BLaER1 treated with 17β-estradiol and CSF1 and Interleukin-3, amounts not matched to agents 10 nM and 100 nM (cell line): ENCODE data around the gene ZBTB43.
A peak's percentile ranks its signal among the peaks of the same experiment; 100 is the strongest.
"Not testable (repeated sequence)": the region's sequence is repeated elsewhere in the genome, so short reads cannot be mapped to it uniquely, and the experiment has no call there.

Experiments used
- H3K27ac ChIP-seq, 11 experiments: shearing (Covaris generic); formaldehyde crosslinking; 2 replicates each; pipeline ENCODE4 v1.8.1; 2022
- H3K27me3 ChIP-seq, 11 experiments: shearing (Covaris generic); formaldehyde crosslinking; 2 replicates each; pipeline ENCODE4 v1.8.1; 2022
- H3K36me3 ChIP-seq, 11 experiments: shearing (Covaris generic); formaldehyde crosslinking; 2 replicates each; pipeline ENCODE4 v1.8.1; 2022
- H3K4me1 ChIP-seq, 10 experiments: shearing (Covaris generic); formaldehyde crosslinking; 2 replicates each; pipeline ENCODE4 v1.8.1; 2022
- H3K4me2 ChIP-seq, 11 experiments: shearing (Covaris generic); formaldehyde crosslinking; 2 replicates each; pipeline ENCODE4 v1.8.1; 2022
- H3K4me3 ChIP-seq, 10 experiments: shearing (Covaris generic); formaldehyde crosslinking; 2 replicates each; pipeline ENCODE4 v1.8.1; 2022
- H3K9ac ChIP-seq, 11 experiments: shearing (Covaris generic); formaldehyde crosslinking; 2 replicates each; pipeline ENCODE4 v1.8.1; 2022
- H3K9me3 ChIP-seq, 11 experiments: shearing (Covaris generic); formaldehyde crosslinking; replicated peaks in 1 of 11; 2 replicates each; pipeline ENCODE4 v1.8.1; 2022
- H4K20me1 ChIP-seq, 11 experiments: shearing (Covaris generic); formaldehyde crosslinking; 2 replicates each; pipeline ENCODE4 v1.8.1; 2022
- Cebpa-rat ChIP-seq, 11 experiments: shearing (Covaris generic); IDR thresholded peaks; 2 replicates each; pipeline ENCODE4 v1.8.1; 2022

The ZBTB43 gene

DNA sequence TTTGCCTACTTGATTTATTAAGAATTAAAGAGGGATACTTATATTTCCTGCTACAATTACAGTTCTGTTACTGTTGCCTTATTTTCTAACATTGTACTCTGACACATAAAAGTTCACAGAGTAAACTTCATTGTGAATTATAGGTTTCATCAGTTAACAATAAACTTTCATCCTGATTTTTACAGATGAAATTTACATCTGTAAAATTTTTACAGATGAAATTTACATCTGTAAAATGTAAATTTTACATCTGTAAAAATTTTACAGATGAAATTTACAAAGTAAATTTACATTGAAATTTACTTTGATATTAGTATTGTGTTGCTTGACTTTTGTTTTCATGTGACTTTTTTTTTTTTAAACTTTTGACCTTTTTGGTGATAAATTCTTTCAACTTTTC lies 9.3 kb downstream of the ZBTB43 start:
- Histone ChIP-seq H3K36me3 (peaks cover 89 to 98% (median 95%) of the 10 kb centered on the region in 11 experiments), H3K9ac (no peak overlapping the region)
- TF ChIP-seq Cebpa-rat (IDR thresholded peaks at IDR 0.05): no peak

DNA sequence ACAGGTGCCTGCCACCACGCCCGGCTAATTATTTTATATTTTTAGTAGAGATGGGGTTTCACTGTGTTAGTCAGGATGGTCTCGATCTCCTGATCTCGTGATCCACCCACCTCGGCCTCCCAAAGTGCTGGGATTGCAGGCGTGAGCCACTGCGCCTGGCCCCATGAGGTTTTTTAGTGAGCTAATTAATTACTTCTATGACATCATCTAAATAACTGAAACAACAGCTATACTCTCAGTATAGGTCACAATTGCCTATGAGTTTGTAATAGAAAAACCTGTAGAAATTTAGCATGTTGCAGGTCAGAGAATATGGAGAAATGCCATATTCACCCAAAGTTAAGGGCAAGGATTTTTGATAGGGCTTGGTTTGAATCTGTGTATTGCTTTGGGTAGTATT lies 12.8 kb downstream of the ZBTB43 start:
- not testable (repeated sequence) for H3K4me2 ChIP-seq, H3K27me3 ChIP-seq, H3K27ac ChIP-seq, H3K4me3 ChIP-seq, H3K9ac ChIP-seq
- peaks cover 52 to 70% (median 63%) of the 10 kb centered on the region in 11 experiments for H3K9me3 ChIP-seq
- peaks cover 6 to 58% (median 17%) of the 10 kb centered on the region in 11 experiments; a peak in 13 of 22 replicates for H4K20me1 ChIP-seq
- peaks cover 78 to 97% (median 87%) of the 10 kb centered on the region in 11 experiments for H3K36me3 ChIP-seq
- peaks cover 0 to 16% (median 11%) of the 10 kb centered on the region in 10 experiments; a peak in 12 of 20 replicates for H3K4me1 ChIP-seq

More for the DNA sequence above, 9.3 kb downstream of the ZBTB43 start:
- Histone ChIP-seq H3K4me2 (no peak overlapping the region), H3K9me3 (peaks cover 32 to 51% (median 46%) of the 10 kb centered on the region in 11 experiments), H3K27me3 (no peaks in the 10 kb centered on the region), H3K27ac (no peak overlapping the region), H3K4me1 (peaks cover 0 to 3% (median 0%) of the 10 kb centered on the region in 10 experiments; a peak in 4 of 20 replicates), H4K20me1 (peaks cover 0 to 65% (median 29%) of the 10 kb centered on the region in 11 experiments; a peak in 13 of 22 replicates), H3K4me3 (no peak overlapping the region)

DNA sequence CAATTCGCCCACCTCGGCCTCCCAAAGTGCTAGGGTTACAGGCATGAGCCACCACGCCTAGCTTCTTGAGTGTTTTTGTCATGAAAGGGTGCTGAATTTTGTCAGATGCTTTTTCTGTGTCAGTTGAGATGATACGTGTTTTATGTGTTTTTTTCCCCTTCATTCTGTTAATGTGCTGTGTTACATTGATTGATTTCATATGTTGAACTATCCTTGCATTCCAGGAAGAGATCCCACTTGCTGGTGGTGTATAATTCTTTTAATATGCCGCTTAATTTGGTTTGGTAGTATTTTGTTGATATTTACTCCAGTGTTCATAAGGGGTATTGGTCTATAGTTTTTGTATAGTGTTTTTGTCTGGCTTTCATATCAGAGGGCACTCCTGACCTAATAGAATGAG lies 13.6 kb downstream of the ZBTB43 start:
- H3K36me3 ChIP-seq: peaks cover 69 to 97% (median 81%) of the 10 kb centered on the region in 11 experiments
- no peaks in the 10 kb centered on the region for H3K27me3 ChIP-seq
- H3K9me3 ChIP-seq: peaks cover 52 to 63% (median 60%) of the 10 kb centered on the region in 11 experiments
- H3K4me1 ChIP-seq: peaks cover 0 to 18% (median 12%) of the 10 kb centered on the region in 10 experiments; a peak in 12 of 20 replicates
- no peak overlapping the region for H3K9ac ChIP-seq
- H3K4me2 ChIP-seq: no peak overlapping the region
- no peak overlapping the region for H3K27ac ChIP-seq
- TF ChIP-seq Cebpa-rat (IDR thresholded peaks at IDR 0.05): no peak
- H4K20me1 ChIP-seq: peaks cover 6 to 58% (median 17%) of the 10 kb centered on the region in 11 experiments; a peak in 13 of 22 replicates
- 0 out of 20 replicates have a peak overlapping the region, but pooled peaks of 1 of the 10 experiments have one; percentile 26 for H3K4me3 ChIP-seq

DNA sequence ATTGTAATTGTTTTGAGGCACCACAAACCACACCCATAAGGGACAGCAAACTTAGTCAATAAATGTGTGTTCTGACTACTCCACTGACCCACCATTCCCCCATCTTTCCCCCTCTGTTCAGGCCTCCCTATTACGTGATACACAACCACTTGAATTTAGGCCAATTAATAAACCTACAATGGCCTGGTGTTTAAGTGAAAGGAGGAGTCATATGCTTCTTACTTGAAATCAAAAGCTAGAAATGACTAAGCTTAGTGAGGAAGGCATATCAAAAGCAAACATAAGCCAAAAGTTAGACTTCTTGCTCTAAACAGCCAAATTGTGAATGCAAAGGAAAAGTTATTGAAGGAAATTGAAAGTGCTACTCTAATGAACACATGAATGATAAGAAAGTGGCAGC lies 14.6 kb downstream of the ZBTB43 start:
- H3K4me3 ChIP-seq: peak overlapping the region in 1 of 10 experiments; percentile 22; a peak in 2 of 20 replicates
- H3K36me3 ChIP-seq: peaks cover 66 to 98% (median 80%) of the 10 kb centered on the region in 11 experiments
- TF ChIP-seq Cebpa-rat (IDR thresholded peaks at IDR 0.05): no peak
- peaks cover 7 to 65% (median 23%) of the 10 kb centered on the region in 11 experiments; a peak in 14 of 22 replicates for H4K20me1 ChIP-seq
- no peaks in the 10 kb centered on the region for H3K27me3 ChIP-seq
- peaks cover 0 to 18% (median 12%) of the 10 kb centered on the region in 10 experiments; a peak in 12 of 20 replicates for H3K4me1 ChIP-seq
- H3K9me3 ChIP-seq: peaks cover 47 to 53% (median 51%) of the 10 kb centered on the region in 11 experiments
- no peak overlapping the region for H3K9ac ChIP-seq
- H3K4me2 ChIP-seq: no peak overlapping the region
- no peak overlapping the region for H3K27ac ChIP-seq

DNA sequence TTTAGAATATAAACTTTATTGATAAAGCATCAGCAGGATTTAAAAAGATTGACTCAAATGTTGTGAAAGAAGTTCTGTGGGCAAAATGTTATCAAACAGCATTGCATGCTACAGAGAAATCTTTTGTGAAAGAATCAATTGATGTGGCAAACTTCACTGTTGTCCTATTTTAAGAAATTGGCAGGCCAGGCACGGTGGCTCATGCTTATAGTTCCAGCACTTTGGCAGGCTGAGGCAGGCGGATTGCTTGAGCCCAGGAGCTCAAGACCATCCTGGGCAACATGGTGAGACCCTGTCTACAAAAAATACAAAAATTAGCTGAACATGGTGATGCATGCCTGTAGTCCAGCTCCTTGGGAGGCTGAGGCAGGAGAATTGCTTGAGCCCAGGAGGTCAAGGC lies 17.4 kb downstream of the ZBTB43 start:
- Histone ChIP-seq H3K36me3 (peaks cover 47 to 100% (median 69%) of the 10 kb centered on the region in 11 experiments), H3K4me2 (peak overlapping the region in 7 of 11 experiments; percentile 8 to 48 (median 30); a peak in 11 of 22 replicates), H3K27me3 (no peaks in the 10 kb centered on the region), H3K9me3 (peaks cover 33 to 40% (median 38%) of the 10 kb centered on the region in 11 experiments), H4K20me1 (peaks cover 7 to 75% (median 34%) of the 10 kb centered on the region in 11 experiments; a peak in 16 of 22 replicates), H3K9ac (peak overlapping the region in 1 of 11 experiments; percentile 47; a peak in 2 of 22 replicates), H3K4me3 (no peak overlapping the region), H3K27ac (peak overlapping the region in 3 of 11 experiments; percentile 16 to 39 (median 34); a peak in 2 of 22 replicates), H3K4me1 (peaks cover 0 to 29% (median 19%) of the 10 kb centered on the region in 10 experiments; a peak in 12 of 20 replicates)
- TF ChIP-seq Cebpa-rat (IDR thresholded peaks at IDR 0.05): no peak

DNA sequence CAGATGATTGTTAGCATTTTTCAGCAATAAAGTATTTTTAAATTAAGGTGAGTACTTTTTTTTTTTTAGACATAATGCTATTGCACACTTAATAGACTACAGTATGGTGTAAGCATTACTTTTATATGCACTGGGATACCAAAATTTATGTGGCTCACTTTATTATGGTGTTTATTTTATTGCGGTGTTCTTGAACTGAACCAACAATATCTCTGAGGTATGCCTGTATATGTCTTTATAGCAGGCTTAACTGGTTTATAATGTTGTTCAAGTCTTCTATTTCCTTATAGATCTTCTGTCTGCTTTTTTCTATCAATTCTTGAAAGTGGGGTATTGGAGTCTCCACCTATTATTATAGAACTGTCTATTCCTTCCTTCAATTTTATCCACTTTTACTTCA lies 18.0 kb downstream of the ZBTB43 start:
- H3K4me2 ChIP-seq: peak overlapping the region in 4 of 11 experiments; percentile 23 to 48 (median 39); a peak in 5 of 22 replicates
- 0 out of 22 replicates have a peak overlapping the region, but pooled peaks of 1 of the 11 experiments have one; percentile 39 for H3K27ac ChIP-seq
- H3K9me3 ChIP-seq: peaks cover 27 to 34% (median 32%) of the 10 kb centered on the region in 11 experiments
- H4K20me1 ChIP-seq: peaks cover 7 to 81% (median 40%) of the 10 kb centered on the region in 11 experiments; a peak in 16 of 22 replicates
- H3K36me3 ChIP-seq: peaks cover 47 to 100% (median 69%) of the 10 kb centered on the region in 11 experiments
- H3K27me3 ChIP-seq: no peaks in the 10 kb centered on the region
- H3K9ac ChIP-seq: 0 out of 22 replicates have a peak overlapping the region, but pooled peaks of 1 of the 11 experiments have one; percentile 47
- no peak overlapping the region for H3K4me3 ChIP-seq
- TF ChIP-seq Cebpa-rat (IDR thresholded peaks at IDR 0.05): no peak
- peaks cover 0 to 29% (median 19%) of the 10 kb centered on the region in 10 experiments; a peak in 12 of 20 replicates for H3K4me1 ChIP-seq

DNA sequence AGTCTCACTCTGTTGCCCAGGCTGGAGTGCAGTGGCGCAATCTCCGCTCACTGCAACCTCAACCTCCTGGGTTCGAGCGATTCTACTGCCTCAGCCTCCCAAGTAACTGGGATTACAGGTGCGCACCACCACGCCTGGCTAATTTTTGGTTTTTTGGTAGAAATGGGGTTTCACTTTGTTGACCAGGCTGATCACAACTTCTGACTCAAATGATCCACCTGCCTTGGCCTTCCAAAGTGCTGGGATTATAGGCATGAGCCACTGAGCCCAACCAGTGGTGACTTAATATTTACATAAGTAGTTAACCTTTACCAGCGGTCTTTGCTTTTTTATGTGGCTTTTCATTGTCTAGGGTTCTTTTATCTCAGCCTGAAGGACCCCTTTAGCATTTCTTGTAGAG lies 19.2 kb downstream of the ZBTB43 start:
- not testable (repeated sequence) for H3K4me3 ChIP-seq, H3K4me2 ChIP-seq, H3K9ac ChIP-seq, H3K27ac ChIP-seq, H3K27me3 ChIP-seq
- Histone ChIP-seq H3K9me3 (peaks cover 15 to 22% (median 20%) of the 10 kb centered on the region in 11 experiments), H4K20me1 (peaks cover 7 to 93% (median 40%) of the 10 kb centered on the region in 11 experiments; a peak in 16 of 22 replicates), H3K36me3 (peaks cover 35 to 98% (median 62%) of the 10 kb centered on the region in 11 experiments), H3K4me1 (peaks cover 0 to 29% (median 19%) of the 10 kb centered on the region in 10 experiments; a peak in 12 of 20 replicates)

DNA sequence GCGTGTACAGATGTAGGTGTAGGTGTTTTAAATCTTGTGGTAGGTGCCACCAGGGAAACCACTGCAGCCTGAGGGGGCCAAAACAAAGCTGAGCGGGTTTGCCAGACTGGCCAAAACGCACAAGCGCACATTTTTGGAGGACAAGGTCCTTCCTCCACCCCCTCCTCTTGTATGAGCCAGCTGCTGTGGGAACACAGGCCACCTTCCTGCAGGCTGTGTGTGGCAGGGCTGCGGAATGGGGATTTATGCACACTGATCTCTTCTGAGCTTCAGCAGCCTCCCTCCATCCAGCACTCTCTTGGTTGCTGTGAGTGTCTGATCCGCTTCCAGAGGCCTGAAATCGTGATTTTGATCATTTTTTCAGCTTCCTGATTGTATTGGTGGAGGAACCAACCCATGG lies 22.4 kb downstream of the ZBTB43 start:
- no peak overlapping the region for H3K9ac ChIP-seq
- peaks cover 5 to 100% (median 60%) of the 10 kb centered on the region in 11 experiments; a peak in 18 of 22 replicates for H4K20me1 ChIP-seq
- no peak overlapping the region for H3K4me2 ChIP-seq
- peaks cover 25 to 97% (median 56%) of the 10 kb centered on the region in 11 experiments for H3K36me3 ChIP-seq
- TF ChIP-seq Cebpa-rat (IDR thresholded peaks at IDR 0.05): no peak
- H3K9me3 ChIP-seq: no peaks in the 10 kb centered on the region
- H3K4me3 ChIP-seq: no peak overlapping the region
- H3K4me1 ChIP-seq: peaks cover 0 to 19% (median 12%) of the 10 kb centered on the region in 10 experiments; a peak in 12 of 20 replicates
- no peak overlapping the region for H3K27ac ChIP-seq
- no peaks in the 10 kb centered on the region for H3K27me3 ChIP-seq

DNA sequence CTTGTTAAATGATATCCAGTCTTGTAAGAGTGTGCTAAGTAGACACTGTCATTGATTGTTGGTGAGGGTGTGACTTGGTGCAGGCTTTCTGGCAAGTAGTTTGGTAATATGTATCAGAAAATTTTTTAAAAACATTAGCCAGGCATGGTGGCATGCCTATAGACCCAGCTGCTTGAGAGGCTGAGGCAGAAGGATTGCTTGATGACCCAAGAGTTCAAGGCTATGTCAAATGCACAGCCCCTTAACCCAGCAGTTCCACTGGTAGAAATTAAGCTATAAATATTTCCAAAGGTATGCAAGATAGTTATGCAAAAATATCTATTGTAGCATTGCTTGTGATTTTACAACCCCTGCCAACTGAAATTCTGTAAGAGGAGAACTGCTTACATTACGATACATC lies 24.2 kb downstream of the ZBTB43 start:
- Histone ChIP-seq H3K36me3 (peaks cover 40 to 97% (median 62%) of the 10 kb centered on the region in 11 experiments), H3K9me3 (no peaks in the 10 kb centered on the region), H3K27ac (no peak overlapping the region), H3K4me1 (peaks cover 0 to 12% (median 8%) of the 10 kb centered on the region in 10 experiments; a peak in 11 of 20 replicates), H4K20me1 (peaks cover 0 to 100% (median 65%) of the 10 kb centered on the region in 11 experiments; a peak in 18 of 22 replicates), H3K9ac (no peak overlapping the region), H3K27me3 (no peaks in the 10 kb centered on the region), H3K4me3 (no peak overlapping the region), H3K4me2 (no peak overlapping the region)
- no peak for TF ChIP-seq Cebpa-rat (IDR thresholded peaks at IDR 0.05)
